Cerebellar nuclear complex (tissue), 1 donor: ENCODE measurements around the gene PHACTR1.
"Not testable (repeated sequence)": the region's sequence is repeated elsewhere in the genome, so short reads cannot be mapped to it uniquely, and the experiment has no call there.

Source experiments
- DNase-seq, 2 experiments: peaks; one replicate each; lab custom pipeline; 2025; lab: John Stamatoyannopoulos, UW

The PHACTR1 gene

GRCh38 chr6:12716298-12716916 lies at the start of gene PHACTR1:
Gene PHACTR1 (plus strand): TSS chr6:12716767.
- DNase-seq: no peak

- no peak for DNase-seq
Measured at GRCh38 chr6:12666886-12667285, 49.7 kb upstream of the PHACTR1 start.

GRCh38 chr6:12675931-12676330 lies 40.6 kb upstream of the PHACTR1 start:
- no peak for DNase-seq

GRCh38 chr6:12679341-12679740 lies 37.2 kb upstream of the PHACTR1 start:
- DNase-seq: no peak

- no peak for DNase-seq
Measured at GRCh38 chr6:12693122-12693521, 23.4 kb upstream of the PHACTR1 start.

GRCh38 chr6:12698298-12698697 lies 18.3 kb upstream of the PHACTR1 start:
- no peak for DNase-seq

GRCh38 chr6:12704946-12705345 lies 11.6 kb upstream of the PHACTR1 start:
- no peak for DNase-seq

- DNase-seq: no peak
Measured at GRCh38 chr6:12709116-12709515, 7.5 kb upstream of the PHACTR1 start.

- no peak for DNase-seq
Measured at GRCh38 chr6:12709556-12710232, 6.9 kb upstream of the PHACTR1 start.

GRCh38 chr6:12710921-12711320 lies 5.6 kb upstream of the PHACTR1 start:
- DNase-seq: no peak

- no peak for DNase-seq
Measured at GRCh38 chr6:12714022-12714421, 2.5 kb upstream of the PHACTR1 start.

- DNase-seq: no peak
Measured at GRCh38 chr6:12715437-12715836, 1.1 kb upstream of the PHACTR1 start.

GRCh38 chr6:12717356-12717755 lies 789 bp downstream of the PHACTR1 start:
- DNase-seq: no peak

GRCh38 chr6:12718015-12718414 lies 1.4 kb downstream of the PHACTR1 start:
- DNase-seq: no peak

GRCh38 chr6:12719017-12719416 lies 2.5 kb downstream of the PHACTR1 start:
- DNase-seq: no peak

GRCh38 chr6:12720310-12720709 lies 3.7 kb downstream of the PHACTR1 start:
- no peak for DNase-seq

- no peak for DNase-seq
Measured at GRCh38 chr6:12725263-12725662, 8.7 kb downstream of the PHACTR1 start.

GRCh38 chr6:12729467-12729866 lies 12.9 kb downstream of the PHACTR1 start:
- no peak for DNase-seq

GRCh38 chr6:12730809-12731208 lies 14.2 kb downstream of the PHACTR1 start:
- DNase-seq: not testable (repeated sequence)

GRCh38 chr6:12733876-12734275 lies 17.3 kb downstream of the PHACTR1 start:
- no peak for DNase-seq

- DNase-seq: no peak
Measured at GRCh38 chr6:12735786-12736185, 19.2 kb downstream of the PHACTR1 start.

GRCh38 chr6:12748411-12748810 lies 31.8 kb downstream of the PHACTR1 start:
- no peak for DNase-seq

- no peak for DNase-seq
Measured at GRCh38 chr6:12748815-12749521, 32.4 kb downstream of the PHACTR1 start.
